SK-N-SH treated with all-trans-retinoic acid at 6 μM for 48 hours (cell line): ENCODE data around the gene BAZ1A.

Source experiments
- ATAC-seq: fragments of 200-7000 bp; cut with Tn5 transposase; 3 replicates; pipeline ENCODE4 v1.9.1; 2020; ENCODE audit warnings: mild to moderate bottlenecking, moderate library complexity
- ARNTL ChIP-seq: fragments of 450-650 bp; formaldehyde crosslinking; IDR thresholded peaks from 2 replicates; pipeline ENCODE4 v1.5.0; 2020; ENCODE audit warnings: low read depth, mild to moderate bottlenecking, moderate library complexity, borderline replicate concordance
- BACH2 ChIP-seq: fragments of 250-450 bp; sonication (Bioruptor Pico); IDR thresholded peaks from 2 replicates; pipeline ENCODE4 v1.9.0; 2021; ENCODE audit warnings: mild to moderate bottlenecking, borderline replicate concordance
- CREB5 ChIP-seq: fragments of 250-450 bp; sonication (Bioruptor Pico); IDR thresholded peaks from 2 replicates; pipeline ENCODE4 v1.5.1; 2020; ENCODE audit warnings: low read depth, mild to moderate bottlenecking, moderate library complexity
- CSDC2 ChIP-seq: fragments of 250-450 bp; sonication (Bioruptor Pico); IDR thresholded peaks from 2 replicates; pipeline ENCODE4 v1.5.0; 2020; ENCODE audit warnings: mild to moderate bottlenecking, moderate library complexity
- CSRNP3 ChIP-seq: fragments of 250-450 bp; sonication (Bioruptor Pico); IDR thresholded peaks from 2 replicates; pipeline ENCODE4 v1.5.1; 2021; ENCODE audit warnings: mild to moderate bottlenecking, moderate library complexity
- ESRRG ChIP-seq: fragments of 250-450 bp; sonication (Bioruptor Pico); IDR thresholded peaks from 2 replicates; pipeline ENCODE4 v1.6.1; 2021; ENCODE audit warnings: mild to moderate bottlenecking
- GLIS3 ChIP-seq: fragments of 250-450 bp; sonication (Bioruptor Pico); IDR thresholded peaks from 2 replicates; pipeline ENCODE4 v1.5.0; 2020; ENCODE audit warnings: mild to moderate bottlenecking, moderate library complexity
- ISL1 ChIP-seq: fragments of 250-450 bp; sonication (Bioruptor Pico); IDR thresholded peaks from 2 replicates; pipeline ENCODE4 v2.1.2; 2022; ENCODE audit warnings: mild to moderate bottlenecking, moderate library complexity
- OSR1 ChIP-seq: fragments of 250-450 bp; sonication (Bioruptor Pico); IDR thresholded peaks from 2 replicates; pipeline ENCODE4 v1.8.0; 2022; ENCODE audit warnings: moderate library complexity, mild to moderate bottlenecking, inconsistent platforms
- PATZ1 ChIP-seq: fragments of 250-450 bp; sonication (Bioruptor Pico); IDR thresholded peaks from 2 replicates; pipeline ENCODE4 v1.8.0; 2020; ENCODE audit warnings: mild to moderate bottlenecking, moderate library complexity, borderline replicate concordance
- POU6F1 ChIP-seq: fragments of 250-450 bp; sonication (Bioruptor Pico); IDR thresholded peaks from 2 replicates; pipeline ENCODE4 v1.8.0; 2021; ENCODE audit warnings: low read depth, mild to moderate bottlenecking, moderate library complexity, borderline replicate concordance
- PPARA ChIP-seq: fragments of 250-450 bp; sonication (Bioruptor Pico); IDR thresholded peaks from 2 replicates; pipeline ENCODE4 v1.5.0; 2020; ENCODE audit warnings: mild to moderate bottlenecking, borderline replicate concordance
- RARB ChIP-seq: fragments of 250-450 bp; sonication (Bioruptor Pico); IDR thresholded peaks from 2 replicates; pipeline ENCODE4 v1.8.0; 2021; ENCODE audit warnings: mild to moderate bottlenecking, moderate library complexity
- SNAI2 ChIP-seq: fragments of 250-450 bp; sonication (Bioruptor Pico); IDR thresholded peaks from 2 replicates; pipeline ENCODE4 v1.5.0; 2020; ENCODE audit warnings: mild to moderate bottlenecking, moderate library complexity
- TCF4 ChIP-seq: fragments of 250-450 bp; sonication (Bioruptor Pico); IDR thresholded peaks from 2 replicates; pipeline ENCODE4 v1.8.0; 2021; ENCODE audit warnings: mild to moderate bottlenecking, moderate library complexity, borderline replicate concordance
- TOX ChIP-seq: fragments of 250-450 bp; sonication (Bioruptor Pico); IDR thresholded peaks from 2 replicates; pipeline ENCODE4 v1.8.0; 2021; ENCODE audit warnings: mild to moderate bottlenecking, moderate library complexity, borderline replicate concordance
- TSHZ2 ChIP-seq: fragments of 250-450 bp; sonication (Bioruptor Pico); IDR thresholded peaks from 2 replicates; pipeline ENCODE4 v1.5.0; 2020; ENCODE audit warnings: mild to moderate bottlenecking, moderate library complexity
- ZC3H10 ChIP-seq: fragments of 250-450 bp; sonication (Bioruptor Pico); IDR thresholded peaks from 2 replicates; pipeline ENCODE4 v1.5.1; 2021; ENCODE audit warnings: mild to moderate bottlenecking, moderate library complexity
- ZFP3 ChIP-seq: fragments of 250-450 bp; sonication (Bioruptor Pico); IDR thresholded peaks from 2 replicates; pipeline ENCODE4 v1.5.0; 2020; ENCODE audit warnings: mild to moderate bottlenecking, moderate library complexity
- ZFP30 ChIP-seq: fragments of 450-650 bp; formaldehyde crosslinking; IDR thresholded peaks from 2 replicates; pipeline ENCODE4 v1.5.0; 2022; ENCODE audit warnings: mild to moderate bottlenecking, moderate library complexity
- ZNF565 ChIP-seq: fragments of 450-650 bp; formaldehyde crosslinking; conservative IDR thresholded peaks from 2 replicates; pipeline ENCODE4 v1.5.0; 2020; ENCODE audit warnings: low read depth, mild to moderate bottlenecking, moderate library complexity
- ZNF70 ChIP-seq: fragments of 450-650 bp; formaldehyde crosslinking; IDR thresholded peaks from 2 replicates; pipeline ENCODE4 v1.5.0; 2020; ENCODE audit warnings: mild to moderate bottlenecking, moderate library complexity
- ZNF8 ChIP-seq: fragments of 450-650 bp; formaldehyde crosslinking; IDR thresholded peaks from 2 replicates; pipeline ENCODE4 v1.5.0; 2020; ENCODE audit warnings: mild to moderate bottlenecking, moderate library complexity

BAZ1A gene

GRCh38 chr14:34920339-34920738 lies 45.2 kb upstream of the BAZ1A start (continued):
- TF ChIP-seq CREB5, result no peak

GRCh38 chr14:34913619-34914018 lies 38.5 kb upstream of the BAZ1A start:
- TF ChIP-seq ZFP3 (CRISPR knock-in tag) (no peak), ZNF70 (CRISPR knock-in tag) (no peak), SNAI2 (no peak), ISL1 (no peak), ZC3H10 (no peak), ZNF8 (CRISPR knock-in tag) (no peak), PATZ1 (no peak), TOX (no peak)

GRCh38 chr14:34912966-34913365 lies 37.8 kb upstream of the BAZ1A start:
- TF ChIP-seq SNAI2, result no peak
- no peak for TF ChIP-seq ARNTL
- no peak for TF ChIP-seq POU6F1 (CRISPR knock-in tag)
- TF ChIP-seq BACH2 (CRISPR knock-in tag), result no peak
- no peak for TF ChIP-seq ZFP30 (CRISPR knock-in tag)
- no peak for TF ChIP-seq CSRNP3
- no peak for TF ChIP-seq ZC3H10
- TF ChIP-seq ZFP3 (CRISPR knock-in tag), result no peak
- no peak for TF ChIP-seq RARB (CRISPR knock-in tag)
- TF ChIP-seq PPARA, result no peak
- TF ChIP-seq CREB5, result no peak
- no peak for TF ChIP-seq TCF4 (CRISPR knock-in tag)
- no peak for TF ChIP-seq ZNF70 (CRISPR knock-in tag)
- TF ChIP-seq ISL1, result no peak
- no peak for TF ChIP-seq ZNF565 (CRISPR knock-in tag)
- no peak for TF ChIP-seq GLIS3 (CRISPR knock-in tag)
- TF ChIP-seq OSR1 (CRISPR knock-in tag), result no peak
- no peak for TF ChIP-seq CSDC2 (CRISPR knock-in tag)
- TF ChIP-seq ESRRG (CRISPR knock-in tag), result no peak
- no peak for TF ChIP-seq ZNF8 (CRISPR knock-in tag)
- no peak for ATAC-seq

More at GRCh38 chr14:34913619-34914018, 38.5 kb upstream of the BAZ1A start:
- ATAC-seq, result no peak

GRCh38 chr14:34912182-34912581 lies 37.0 kb upstream of the BAZ1A start:
- no peak for TF ChIP-seq ZFP3 (CRISPR knock-in tag)
- TF ChIP-seq OSR1 (CRISPR knock-in tag), result no peak
- TF ChIP-seq ZNF8 (CRISPR knock-in tag), result no peak
- TF ChIP-seq TCF4 (CRISPR knock-in tag), result no peak
- no peak for TF ChIP-seq TSHZ2 (CRISPR knock-in tag)
- TF ChIP-seq CSRNP3, result no peak
- TF ChIP-seq ZNF70 (CRISPR knock-in tag), result no peak
- TF ChIP-seq RARB (CRISPR knock-in tag), result no peak
- TF ChIP-seq GLIS3 (CRISPR knock-in tag), result no peak
- TF ChIP-seq POU6F1 (CRISPR knock-in tag), result no peak
- ATAC-seq, result peak; percentile 39; the same call in 1 of the 3 replicates
